SK-N-SH (cell line): ENCODE data around the gene UBL4B. TPM values are rescaled to one million over a fixed set of nuclear protein-coding genes. Genes with fewer than 3 reads are reported as not detected.
A peak's percentile ranks its signal among the peaks of the same experiment; 100 is the strongest.

Source experiments
- CTCF ChIA-PET: fragments of 300-600, 350-600 bp; formaldehyde crosslinking; extraction: SDS; loops from one replicate; lab custom pipeline; 2021; lab: Yijun Ruan, JAX
- POLR2A ChIA-PET: fragments of 350-600 bp; sonication (Branson Sonifier 250); formaldehyde crosslinking; extraction: SDS; loops from one replicate; lab custom pipeline; 2020; ENCODE audit warnings: antibody characterized with exemption, inconsistent platforms; lab: Yijun Ruan, JAX
- DNase-seq: peaks from one replicate; pipeline ENCODE4 v3.0.0; 2012
- H2AFZ ChIP-seq: fragments of 200-600 bp; sonication (generic); 2 replicates; pipeline ENCODE4 v1.8.1; 2016; ENCODE audit warnings: antibody characterized with exemption, mild to moderate bottlenecking, low read depth
- H3F3A ChIP-seq: fragments of 200-600 bp; sonication (generic); replicated peaks from 2 replicates; pipeline ENCODE3; 2016; ENCODE audit warnings: antibody characterized with exemption, mild to moderate bottlenecking; ENCODE audit not compliant: insufficient read depth
- H3K27ac ChIP-seq, 2 experiments: fragments of 200-500 bp in 1 of 2; fragments of 200-600 bp in 1 of 2; sonication (Bioruptor generic) in 1 of 2; sonication (generic), shearing (Covaris generic) in 1 of 2; 2 replicates each; pipeline versions ENCODE4 v1.5.1 to v1.6.1; 2014 to 2016; ENCODE audit warnings: low read depth in 2 of 2, inconsistent platforms in 1 of 2, low read length in 1 of 2, mild to moderate bottlenecking in 1 of 2, mixed read lengths in 1 of 2
- H3K27me3 ChIP-seq: fragments of 200-600 bp; sonication (generic), shearing (Covaris generic); 2 replicates; pipeline ENCODE4 v1.6.1; 2016; ENCODE audit warnings: mixed run types; ENCODE audit not compliant: insufficient read depth
- H3K36me3 ChIP-seq, 2 experiments: fragments of 200-500 bp in 1 of 2; fragments of 200-600 bp in 1 of 2; sonication (Bioruptor generic) in 1 of 2; sonication (generic) in 1 of 2; replicated peaks in 1 of 2; 2 replicates each; pipeline versions ENCODE3 to v1.5.1; 2014 to 2016; ENCODE audit warnings: low read length in 1 of 2, mild to moderate bottlenecking in 1 of 2; ENCODE audit not compliant: insufficient read depth in 2 of 2, control insufficient read depth in 1 of 2
- H3K4me1 ChIP-seq, 2 experiments: fragments of 200-500 bp in 1 of 2; fragments of 200-600 bp in 1 of 2; sonication (Bioruptor generic) in 1 of 2; sonication (generic), shearing (Covaris generic) in 1 of 2; 2 replicates each; pipeline versions ENCODE4 v1.5.1 to v1.6.1; 2014 to 2016; ENCODE audit warnings: low read depth in 1 of 2, low read length in 1 of 2, mixed run types in 1 of 2; ENCODE audit not compliant: insufficient read depth in 2 of 2, control insufficient read depth in 1 of 2
- H3K4me2 ChIP-seq: fragments of 200-600 bp; sonication (generic), shearing (Covaris generic); 2 replicates; pipeline ENCODE4 v1.6.1; 2017; ENCODE audit warnings: mixed run types
- H3K4me3 ChIP-seq, 2 experiments: fragments of 200-500 bp in 1 of 2; fragments of 200-600 bp in 1 of 2; sonication (Bioruptor generic) in 1 of 2; sonication (generic), shearing (Covaris generic) in 1 of 2; 2 replicates each; pipeline versions ENCODE4 v1.5.1 to v1.8.1; 2014 to 2016; ENCODE audit warnings: low read depth in 2 of 2, inconsistent platforms in 1 of 2, low read length in 1 of 2, mild to moderate bottlenecking in 1 of 2, mixed read lengths in 1 of 2, moderate library complexity in 1 of 2
- H3K79me2 ChIP-seq: fragments of 200-600 bp; sonication (generic); 2 replicates; pipeline ENCODE4 v1.8.1; 2017; ENCODE audit warnings: mild to moderate bottlenecking; ENCODE audit not compliant: insufficient read depth
- H3K9ac ChIP-seq: fragments of 200-600 bp; sonication (generic); 2 replicates; pipeline ENCODE4 v1.6.1; 2017; ENCODE audit warnings: mixed run types
- H3K9me2 ChIP-seq: fragments of 200-600 bp; sonication (generic); 2 replicates; pipeline ENCODE4 v1.6.1; 2017; ENCODE audit warnings: mixed run types
- H3K9me3 ChIP-seq: fragments of 200-600 bp; sonication (generic); 2 replicates; pipeline ENCODE4 v1.6.1; 2017; ENCODE audit warnings: mixed run types, mild to moderate bottlenecking, moderate library complexity
- H4K20me1 ChIP-seq: fragments of 200-600 bp; sonication (generic); 2 replicates; pipeline ENCODE4 v1.6.1; 2017; ENCODE audit warnings: mild to moderate bottlenecking, mixed run types; ENCODE audit not compliant: insufficient read depth
- CTCF ChIP-seq: fragments of 200-600 bp; sonication (generic); IDR thresholded peaks from 2 replicates; pipeline ENCODE4 v1.6.1; 2017; ENCODE audit warnings: antibody characterized with exemption, mild to moderate bottlenecking, moderate library complexity
- EZH2phosphoT487 ChIP-seq: fragments of 200-600 bp; sonication (generic); IDR thresholded peaks from 2 replicates; pipeline ENCODE4 v1.6.1; 2017; ENCODE audit warnings: low read depth, mixed run types, mild to moderate bottlenecking, antibody characterized with exemption, moderate library complexity, borderline replicate concordance
- FOXM1 ChIP-seq: IDR thresholded peaks from 2 replicates; pipeline ENCODE4 v1.4.0; 2012; ENCODE audit warnings: low read depth, mild to moderate bottlenecking
- GATA2 ChIP-seq: sonication (generic); formaldehyde crosslinking; IDR thresholded peaks from 2 replicates; pipeline ENCODE4 v1.5.0; 2020; ENCODE audit warnings: mild to moderate bottlenecking, missing genetic modification reagents
- MAX ChIP-seq: IDR thresholded peaks from 2 replicates; pipeline ENCODE4 v1.4.0; 2012; ENCODE audit warnings: low read depth
- NRF1 ChIP-seq: IDR thresholded peaks from 2 replicates; pipeline ENCODE4 v1.6.1; 2012; ENCODE audit warnings: low read depth, mild to moderate bottlenecking, low read length
- RAD21 ChIP-seq: IDR thresholded peaks from 2 replicates; pipeline ENCODE4 v1.6.1; 2012; ENCODE audit warnings: mild to moderate bottlenecking, low read length
- RXRA ChIP-seq: IDR thresholded peaks from 2 replicates; pipeline ENCODE4 v1.4.0; 2012; ENCODE audit warnings: low read depth, mild to moderate bottlenecking, borderline replicate concordance
- SIN3A ChIP-seq: IDR thresholded peaks from 2 replicates; pipeline ENCODE4 v1.6.1; 2012; ENCODE audit warnings: low read depth, mild to moderate bottlenecking, low read length, moderate library complexity, borderline replicate concordance
- SMC3 ChIP-seq: IDR thresholded peaks from 2 replicates; pipeline ENCODE4 v1.6.1; 2012; ENCODE audit warnings: low read depth, low read length, improper control_type of control experiment
- TEAD4 ChIP-seq: IDR thresholded peaks from 2 replicates; pipeline ENCODE4 v1.4.0; 2012; ENCODE audit warnings: mild to moderate bottlenecking, borderline replicate concordance; ENCODE audit not compliant: insufficient read depth
- USF2 ChIP-seq: fragments of 150-350 bp; IDR thresholded peaks from 2 replicates; pipeline ENCODE4 v1.6.1; 2017; ENCODE audit warnings: antibody characterized with exemption, low read length, low read depth, borderline replicate concordance
- WGBS: methylation state at CpG from one replicate; pipeline ENCODE4 v1.1.6; 2017; ENCODE audit warnings: low lambda C conversion rate; 5-methylcytosine and 5-hydroxymethylcytosine counted together
- polyA plus RNA-seq, 3 experiments: library from polyadenylated mRNA; depleted of rRNA; stranded (reverse); fragments of >200 nt; gene quantifications; 2 replicates each; pipeline ENCODE4 v1.2.3, GENCODE V29; 2012

Gene UBL4B
- polyA plus RNA-seq, 1 of the 3 experiments (the other 2 are of a cell fraction), result not detected

GRCh38 chr1:110087812-110088738, 24.2 kb upstream of the UBL4B start:
- Histone ChIP-seq H3F3A (no peaks in the 10 kb centered on the region), H3K4me2 (no peak overlapping the region), H3K79me2 (no peaks in the 10 kb centered on the region), H3K27me3 (no peaks in the 10 kb centered on the region), H3K9ac (no peak overlapping the region), H3K9me3 (no peaks in the 10 kb centered on the region), H3K4me3 (no peak overlapping the region; a peak in 1 of 4 replicates), H3K27ac (peak overlapping the region in 1 of 2 experiments; percentile 64; a peak in 1 of 4 replicates), H4K20me1 (no peaks in the 10 kb centered on the region), H3K4me1 (peaks cover 0 to 55% of the 10 kb centered on the region in 2 experiments; a peak in 2 of 4 replicates), H3K36me3 (no peaks in the 10 kb centered on the region), H2AFZ (no peak overlapping the region), H3K9me2 (no peaks in the 10 kb centered on the region)
- 46% methylated on average over 14 of the region's 15 CpGs for WGBS
- ChIA-PET POLR2A (interaction anchor here (0.9 to 1.2 kb wide), 3 partner anchors 9 to 28 kb away, joined by 3 to 4 read pairs (median 3); no protein-coding TSS in a partner anchor), CTCF (interaction anchor here (0.6 to 51.7 kb wide), 24 partner anchors 9 to 408 kb away, joined by 3 to 1768 read pairs (median 5); partner anchors contain the start of genes STRIP1 and UBL4B)
- peak; percentile 84 for DNase-seq
- TF ChIP-seq RAD21 (peak; percentile 72), SIN3A (no peak), NRF1 (no peak), TEAD4 (no peak), EZH2phosphoT487 (no peak), FOXM1 (no peak), USF2 (no peak), MAX (no peak; the same call in 1 of the 2 replicates), GATA2 (no peak), CTCF (peak; percentile 66), RXRA (no peak), SMC3 (peak; percentile 69)
